ENCODE measurements around the gene TGFB1. TPM values are rescaled to one million over a fixed set of nuclear protein-coding genes. Genes with fewer than 3 reads are reported as not detected.

The TGFB1 gene
- polyA plus RNA-seq, 1 donor (not counting 4 experiments of a cell fraction or from before 2014, with no cell fraction given) = 5.8 TPM

DNA sequence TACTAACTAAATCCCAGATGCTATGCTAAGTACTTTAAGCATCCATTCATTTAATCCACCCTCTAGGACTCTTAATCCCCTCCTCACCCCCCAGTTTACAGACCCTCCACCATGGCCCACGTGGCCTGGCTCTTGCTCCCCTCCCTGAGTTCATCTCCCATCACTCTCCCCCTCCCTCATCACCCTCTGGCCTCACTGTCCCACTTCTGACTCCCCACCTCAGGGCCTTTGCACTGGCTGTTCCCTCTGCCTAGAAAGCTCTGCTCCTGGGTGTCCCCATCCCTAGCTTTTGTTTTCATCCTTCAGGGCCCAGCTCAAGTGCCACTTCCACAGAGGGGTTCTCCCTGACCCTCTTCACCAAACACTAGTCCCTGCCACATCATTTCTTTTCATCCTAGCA is 6.0 kb upstream of the TGFB1 start:
- Histone ChIP-seq H3K27me3 (ENCODE audit: control insufficient read depth, extremely low read depth, insufficient read depth, low read length) (no peaks in the 10 kb centered on the region), H3K4me2 (ENCODE audit: control insufficient read depth, extremely low read depth, insufficient read depth, low read depth, low read length) (no peak overlapping the region), H4K20me1 (ENCODE audit: control insufficient read depth, extremely low read depth, insufficient read depth, low read length) (no peaks in the 10 kb centered on the region), H2AFZ (ENCODE audit: control insufficient read depth, low read length) (no peak overlapping the region), H3K4me3 (ENCODE audit: control insufficient read depth in 2 of 3, extremely low read depth in 1 of 3, insufficient read depth in 2 of 3, low read depth in 1 of 3, low read length in 3 of 3) (no peak overlapping the region), H3K9me3 (ENCODE audit: control insufficient read depth, low read depth, low read length) (no peaks in the 10 kb centered on the region), H3K79me2 (ENCODE audit: control insufficient read depth, insufficient read depth, low read length) (peaks cover 4% of the 10 kb centered on the region), H3K4me1 (ENCODE audit: control insufficient read depth, extremely low read depth, insufficient read depth, low read length) (peaks cover 17% of the 10 kb centered on the region), H3K9me1 (ENCODE audit: control insufficient read depth, extremely low read depth, insufficient read depth, low read length) (peaks cover 2% of the 10 kb centered on the region), H3K36me3 (ENCODE audit: control insufficient read depth in 2 of 2, extremely low read depth in 1 of 2, insufficient read depth in 2 of 2, low read length in 2 of 2) (no peaks in the 10 kb centered on the region), H3K27ac (ENCODE audit: control insufficient read depth, insufficient read depth, low read length) (no peak overlapping the region), H3K9ac (ENCODE audit: control insufficient read depth, extremely low read depth, insufficient read depth, low read length) (no peak overlapping the region)
- dilution Hi-C loops (cut with MboI; ENCODE audit: extremely low pct_ligation_motif_present, low sequenced_read_pairs) = no loop called here
- no peak for FAIRE-seq
- TF ChIP-seq, protein P1, sequence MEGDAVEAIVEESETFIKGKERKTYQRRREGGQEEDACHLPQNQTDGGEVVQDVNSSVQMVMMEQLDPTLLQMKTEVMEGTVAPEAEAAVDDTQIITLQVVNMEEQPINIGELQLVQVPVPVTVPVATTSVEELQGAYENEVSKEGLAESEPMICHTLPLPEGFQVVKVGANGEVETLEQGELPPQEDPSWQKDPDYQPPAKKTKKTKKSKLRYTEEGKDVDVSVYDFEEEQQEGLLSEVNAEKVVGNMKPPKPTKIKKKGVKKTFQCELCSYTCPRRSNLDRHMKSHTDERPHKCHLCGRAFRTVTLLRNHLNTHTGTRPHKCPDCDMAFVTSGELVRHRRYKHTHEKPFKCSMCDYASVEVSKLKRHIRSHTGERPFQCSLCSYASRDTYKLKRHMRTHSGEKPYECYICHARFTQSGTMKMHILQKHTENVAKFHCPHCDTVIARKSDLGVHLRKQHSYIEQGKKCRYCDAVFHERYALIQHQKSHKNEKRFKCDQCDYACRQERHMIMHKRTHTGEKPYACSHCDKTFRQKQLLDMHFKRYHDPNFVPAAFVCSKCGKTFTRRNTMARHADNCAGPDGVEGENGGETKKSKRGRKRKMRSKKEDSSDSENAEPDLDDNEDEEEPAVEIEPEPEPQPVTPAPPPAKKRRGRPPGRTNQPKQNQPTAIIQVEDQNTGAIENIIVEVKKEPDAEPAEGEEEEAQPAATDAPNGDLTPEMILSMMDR (optimal IDR thresholded peaks at IDR 0.05 in 1 of 3, IDR thresholded peaks at IDR 0.05 in 1 of 3, conservative IDR thresholded peaks at IDR 0.05 in 1 of 3; ENCODE audit: extremely low read depth in 1 of 3, insufficient read depth in 2 of 3, low read length in 3 of 3) = no peak
- no peak for TF ChIP-seq EZH2 (IDR thresholded peaks at IDR 0.05; ENCODE audit: low read length)
- DNase-seq (ENCODE audit: low read depth, low spot score) = no peak

DNA sequence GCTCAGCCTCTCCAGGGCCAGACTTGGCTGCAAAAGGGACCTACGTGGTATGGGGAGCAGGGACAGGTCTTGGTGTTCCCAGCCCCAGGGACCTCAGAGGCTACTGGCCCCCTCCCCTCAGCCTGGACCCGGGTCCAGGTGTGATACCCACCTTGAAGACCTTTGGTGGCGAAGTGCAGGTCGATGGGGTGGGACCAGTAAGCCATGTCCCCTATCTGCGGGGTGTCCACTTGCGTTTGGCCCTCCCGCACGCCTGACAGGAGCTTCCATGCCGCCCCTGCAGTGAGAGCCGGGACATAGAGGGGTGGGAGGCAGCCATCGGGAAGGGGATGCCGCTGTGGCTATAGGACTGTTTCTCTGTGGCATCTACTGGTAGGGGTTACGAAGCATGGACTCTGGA is 4.0 kb upstream of the TGFB1 start:
- Histone ChIP-seq H2AFZ (ENCODE audit: control insufficient read depth, low read length) (no peak overlapping the region), H3K79me2 (ENCODE audit: control insufficient read depth, insufficient read depth, low read length) (peaks cover 5% of the 10 kb centered on the region), H3K27me3 (ENCODE audit: control insufficient read depth, extremely low read depth, insufficient read depth, low read length) (no peaks in the 10 kb centered on the region), H4K20me1 (ENCODE audit: control insufficient read depth, extremely low read depth, insufficient read depth, low read length) (no peaks in the 10 kb centered on the region), H3K9ac (ENCODE audit: control insufficient read depth, extremely low read depth, insufficient read depth, low read length) (no peak overlapping the region), H3K4me3 (ENCODE audit: control insufficient read depth in 2 of 3, extremely low read depth in 1 of 3, insufficient read depth in 2 of 3, low read depth in 1 of 3, low read length in 3 of 3) (no peak overlapping the region), H3K4me2 (ENCODE audit: control insufficient read depth, extremely low read depth, insufficient read depth, low read depth, low read length) (no peak overlapping the region), H3K27ac (ENCODE audit: control insufficient read depth, insufficient read depth, low read length) (no peak overlapping the region), H3K9me3 (ENCODE audit: control insufficient read depth, low read depth, low read length) (no peaks in the 10 kb centered on the region), H3K9me1 (ENCODE audit: control insufficient read depth, extremely low read depth, insufficient read depth, low read length) (no peaks in the 10 kb centered on the region), H3K36me3 (ENCODE audit: control insufficient read depth in 2 of 2, extremely low read depth in 1 of 2, insufficient read depth in 2 of 2, low read length in 2 of 2) (no peaks in the 10 kb centered on the region), H3K4me1 (ENCODE audit: control insufficient read depth, extremely low read depth, insufficient read depth, low read length) (peaks cover 5% of the 10 kb centered on the region)
- no peak for TF ChIP-seq EZH2 (IDR thresholded peaks at IDR 0.05; ENCODE audit: low read length)
- TF ChIP-seq, protein P1 (optimal IDR thresholded peaks at IDR 0.05 in 1 of 3, IDR thresholded peaks at IDR 0.05 in 1 of 3, conservative IDR thresholded peaks at IDR 0.05 in 1 of 3; ENCODE audit: extremely low read depth in 1 of 3, insufficient read depth in 2 of 3, low read length in 3 of 3) = no peak
- FAIRE-seq = no peak
- dilution Hi-C loops (cut with MboI; ENCODE audit: extremely low pct_ligation_motif_present, low sequenced_read_pairs) = no loop called here
- no peak for DNase-seq (ENCODE audit: low read depth, low spot score)
